GM19467 (cell line): ENCODE data around the gene OR10H5.
"Not testable (repeated sequence)": the region's sequence is repeated elsewhere in the genome, so short reads cannot be mapped to it uniquely, and the experiment has no call there.

ENCODE experiments used
- ATAC-seq: cut with Tn5 transposase; IDR thresholded peaks from one replicate; pipeline ENCODE4 v1.9.1; 2021; ENCODE audit warnings: mild to moderate bottlenecking, moderate library complexity; ENCODE audit not compliant: unreplicated experiment

The OR10H5 gene

DNA sequence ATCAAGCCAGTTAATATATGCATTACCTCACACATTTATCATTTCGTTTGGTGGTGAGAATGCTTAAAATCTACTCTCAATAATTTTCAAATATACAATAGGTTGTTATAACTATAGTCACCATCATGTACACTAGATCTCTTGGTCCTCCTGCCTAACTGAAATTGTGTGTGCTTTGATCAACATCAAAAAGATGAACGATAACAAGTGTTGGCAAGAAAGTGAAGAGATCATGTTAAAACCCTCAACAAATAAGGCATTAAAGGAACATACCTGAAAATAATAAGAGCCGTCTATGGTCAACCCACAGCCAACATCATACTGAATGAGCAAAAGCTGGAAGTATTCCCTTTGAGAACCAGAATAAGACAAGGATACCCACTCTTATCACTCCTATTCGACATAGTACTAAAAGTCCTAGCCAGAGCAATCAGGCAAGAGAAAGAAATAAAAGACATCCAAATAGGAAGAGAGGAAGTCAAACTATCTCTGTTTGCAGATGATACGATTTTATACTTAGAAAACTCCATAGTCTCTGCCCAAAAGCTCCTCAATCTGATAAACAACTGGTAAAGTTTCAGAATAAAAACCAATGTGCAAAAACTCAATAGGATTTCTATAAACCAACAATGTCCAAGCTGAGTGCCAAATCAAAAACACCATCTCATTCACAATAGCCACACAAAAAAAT is 55.9 kb downstream of the OR10H5 start:
- ATAC-seq, result no peak

DNA sequence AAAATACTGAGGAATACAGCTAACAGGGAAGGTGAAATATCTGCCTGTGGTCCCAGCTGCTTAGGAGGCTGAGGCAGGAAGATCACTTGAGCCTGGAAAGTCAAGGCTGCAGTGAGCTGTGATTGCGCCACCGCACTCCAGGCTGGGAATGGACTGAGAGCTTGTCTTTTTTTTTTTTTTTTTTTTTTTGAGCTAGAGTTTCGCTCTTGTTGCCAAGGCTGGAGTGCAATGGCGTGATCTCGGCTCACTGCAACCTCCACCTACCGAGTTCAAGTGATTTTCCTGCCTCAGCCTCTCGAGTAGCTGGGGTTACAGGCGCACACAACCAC is 56.4 kb downstream of the OR10H5 start:
- ATAC-seq, result not testable (repeated sequence)

DNA sequence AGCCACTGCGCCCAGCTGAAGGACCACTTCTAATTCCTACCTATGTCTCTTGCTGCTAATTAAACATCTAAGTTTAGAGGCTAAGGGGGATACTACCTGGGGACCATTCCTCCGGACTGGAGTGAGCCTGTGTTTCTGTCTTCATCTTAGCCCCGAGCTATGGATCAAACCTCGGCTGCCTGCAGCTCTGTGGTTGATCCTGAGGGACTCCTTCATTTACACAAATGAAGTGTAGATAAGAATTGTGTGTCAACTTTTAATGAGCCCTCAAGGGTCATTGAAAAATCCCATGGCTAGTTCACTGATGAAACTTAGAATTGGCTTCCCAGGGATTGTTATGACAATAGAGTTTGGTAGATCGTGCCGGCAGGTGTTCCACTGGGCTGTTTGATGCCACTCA is 59.5 kb downstream of the OR10H5 start:
- ATAC-seq, result no peak

DNA sequence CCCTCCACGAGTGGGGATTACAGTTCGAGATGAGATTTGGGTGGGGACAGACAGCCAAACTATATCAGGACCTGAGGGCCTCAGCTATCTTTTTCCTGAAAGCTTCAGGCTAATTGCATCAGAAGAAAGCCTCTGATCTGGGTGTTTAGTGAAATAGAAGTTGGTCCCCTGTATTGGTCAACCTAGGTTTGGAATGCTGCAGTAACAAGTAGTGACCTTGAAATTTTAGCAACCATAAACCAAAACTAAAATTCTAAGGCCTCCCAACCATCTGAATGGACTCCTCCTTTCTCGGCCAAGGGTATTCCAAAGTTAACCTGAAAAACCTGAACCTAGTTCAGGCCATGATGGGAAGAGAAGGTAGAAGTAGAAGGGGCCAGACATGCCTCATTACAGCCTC is 62.9 kb downstream of the OR10H5 start:
- ATAC-seq, result no peak
